Activated T-cell treated with anti-CD3 and anti-CD28 coated beads for 1 hour (primary cell): ENCODE data around the gene SMIM24.
"Not testable (repeated sequence)": the region's sequence is repeated elsewhere in the genome, so short reads cannot be mapped to it uniquely, and the experiment has no call there.

Source experiments
- DNase-seq: peaks from one replicate; pipeline ENCODE4 v3.0.0-alpha.2; 2020; ENCODE audit warnings: low read depth

The SMIM24 gene

DNA sequence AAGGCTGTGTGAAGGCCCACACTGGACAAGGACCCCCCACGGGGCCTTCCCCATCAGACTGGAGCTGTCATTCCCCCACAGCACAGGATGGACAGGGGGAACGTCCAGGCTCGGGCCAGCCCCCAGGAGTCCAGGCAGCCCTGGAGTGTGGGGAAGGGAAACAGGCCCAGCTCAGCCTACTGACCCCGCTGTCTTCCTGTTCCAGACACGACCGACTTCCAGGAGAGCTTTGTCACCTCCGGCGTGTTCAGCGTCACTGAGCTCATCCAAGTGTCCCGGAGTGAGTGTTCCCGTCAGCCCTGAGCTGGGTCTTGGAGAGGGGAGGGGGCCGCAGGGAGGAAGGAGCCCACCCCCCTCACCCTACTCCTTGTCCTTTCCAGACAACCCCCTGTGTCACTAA lies 47.0 kb downstream of the SMIM24 start:
- DNase-seq = no peak

DNA sequence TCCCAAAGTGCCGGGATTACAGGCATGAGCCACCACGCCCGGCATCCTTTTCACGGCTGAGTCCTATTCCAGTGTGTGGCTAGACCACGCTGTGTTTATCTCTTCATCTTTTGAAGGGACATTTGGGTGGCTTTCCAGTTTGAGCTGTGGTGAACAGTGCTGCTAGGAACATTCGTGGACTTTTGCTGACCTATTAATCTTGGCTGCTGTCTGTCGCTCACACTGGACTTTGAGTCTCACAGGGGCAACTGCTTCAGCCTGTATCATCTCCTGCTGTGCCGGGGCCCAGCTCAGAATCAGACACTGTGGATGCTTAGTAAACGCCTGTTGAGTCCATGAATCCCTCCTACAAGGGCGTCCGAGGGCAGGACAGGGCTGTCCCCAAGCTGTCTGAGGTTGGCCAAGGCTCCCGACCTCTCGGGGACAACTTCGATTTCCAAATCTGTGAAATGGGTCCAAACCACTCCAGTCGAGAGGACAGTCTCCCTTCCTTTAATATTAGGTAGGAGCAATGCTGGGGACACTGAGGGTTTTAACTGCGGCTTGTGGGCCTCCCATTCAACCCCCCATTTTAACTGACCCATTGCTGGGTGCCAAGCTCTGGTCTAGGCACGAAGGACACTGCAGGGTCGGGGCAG lies 48.4 kb downstream of the SMIM24 start:
- DNase-seq = no peak

DNA sequence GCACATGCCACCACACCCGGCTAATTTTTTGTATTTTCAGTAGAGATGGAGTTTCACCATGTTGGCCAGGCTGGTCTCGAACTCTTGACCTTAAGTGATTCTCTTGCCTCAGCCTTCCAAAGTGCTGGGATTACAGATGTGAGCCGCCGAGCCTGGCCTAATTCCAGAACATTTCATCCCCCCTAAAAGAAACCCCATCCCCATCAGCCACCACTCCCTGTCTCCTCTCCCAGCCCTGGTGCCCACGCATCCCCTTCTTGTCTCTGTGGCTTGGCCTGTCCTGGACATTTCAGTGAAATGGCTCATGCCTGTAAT lies 50.0 kb downstream of the SMIM24 start:
- not testable (repeated sequence) for DNase-seq

DNA sequence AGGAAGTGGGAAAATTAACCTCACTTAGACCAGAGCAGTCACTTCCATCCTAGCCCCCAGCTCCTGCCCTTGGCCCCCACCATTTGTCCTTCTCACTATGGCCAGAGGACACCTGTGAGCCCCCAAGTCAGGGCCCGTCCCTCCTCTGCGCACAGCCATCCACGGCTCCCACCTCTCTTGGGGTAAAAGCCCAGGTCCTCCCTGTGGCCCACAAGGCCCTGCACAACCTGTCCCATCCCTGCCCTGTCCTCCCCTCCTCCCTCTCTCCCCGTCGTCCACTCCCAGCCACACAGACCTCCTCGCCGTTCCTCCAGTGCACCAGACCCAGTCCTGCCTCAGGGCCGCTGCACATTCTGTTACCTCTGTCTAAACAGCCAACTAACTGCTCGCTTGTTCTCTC lies 53.9 kb downstream of the SMIM24 start:
- DNase-seq = no peak
